Keratinocyte (primary cell): Measurements from ENCODE around the gene BAZ2B. TPM values are rescaled to one million over a fixed set of nuclear protein-coding genes. Genes with fewer than 3 reads are reported as not detected.

ENCODE experiments used
- DNase-seq: peaks from one replicate; pipeline ENCODE4 v3.0.0-alpha.2; 2011; ENCODE audit warnings: low read depth, missing footprints, low spot score
- FAIRE-seq: peaks from 2 replicates; lab custom pipeline; 2011; peaks lifted over from hg19 to GRCh38; lab: Jason Lieb, UNC
- H2AFZ ChIP-seq: 2 replicates; pipeline ENCODE4 v1.6.0; 2012; ENCODE audit warnings: low read length, control low read depth, inconsistent platforms; ENCODE audit not compliant: control insufficient read depth
- H3K27ac ChIP-seq: 2 replicates; pipeline ENCODE4 v1.5.1; 2011; ENCODE audit warnings: low read length; ENCODE audit not compliant: control insufficient read depth, insufficient read depth
- H3K27me3 ChIP-seq: 3 replicates; pipeline ENCODE4 v1.6.0; 2011; ENCODE audit warnings: low read length; ENCODE audit not compliant: control insufficient read depth, insufficient read depth; ENCODE audit errors: extremely low read depth
- H3K36me3 ChIP-seq, 2 experiments: 2 replicates in 1 of 2; 3 replicates in 1 of 2; pipeline ENCODE4 v1.5.1; 2011; ENCODE audit warnings: low read length in 2 of 2, mild to moderate bottlenecking in 1 of 2; ENCODE audit not compliant: control insufficient read depth in 2 of 2, insufficient read depth in 2 of 2; ENCODE audit errors: extremely low read depth in 1 of 2
- H3K4me1 ChIP-seq: 3 replicates; pipeline ENCODE4 v1.5.1; 2011; ENCODE audit warnings: low read length; ENCODE audit not compliant: control insufficient read depth, insufficient read depth; ENCODE audit errors: extremely low read depth
- H3K4me2 ChIP-seq: 3 replicates; pipeline ENCODE4 v1.6.0; 2011; ENCODE audit warnings: low read depth, low read length; ENCODE audit not compliant: control insufficient read depth, insufficient read depth; ENCODE audit errors: extremely low read depth
- H3K4me3 ChIP-seq, 3 experiments: fragments of 200-600 bp in 1 of 3; sonication (generic) in 1 of 3; 2 replicates in 2 of 3; 3 replicates in 1 of 3; pipeline ENCODE4 v1.5.1; 2011 to 2016; ENCODE audit warnings: low read length in 3 of 3, mild to moderate bottlenecking in 3 of 3, control low read depth in 2 of 3, inconsistent platforms in 1 of 3, low read depth in 1 of 3, mixed read lengths in 1 of 3, mixed run types in 1 of 3, moderate library complexity in 1 of 3; ENCODE audit not compliant: control insufficient read depth in 2 of 3, insufficient read depth in 2 of 3; ENCODE audit errors: extremely low read depth in 1 of 3
- H3K79me2 ChIP-seq: 2 replicates; pipeline ENCODE4 v1.6.0; 2012; ENCODE audit warnings: low read length; ENCODE audit not compliant: control insufficient read depth, insufficient read depth
- H3K9ac ChIP-seq: 3 replicates; pipeline ENCODE4 v1.6.0; 2011; ENCODE audit warnings: low read length; ENCODE audit not compliant: control insufficient read depth, insufficient read depth; ENCODE audit errors: extremely low read depth
- H3K9me1 ChIP-seq: 3 replicates; pipeline ENCODE4 v1.6.0; 2011; ENCODE audit warnings: low read length; ENCODE audit not compliant: control insufficient read depth, insufficient read depth; ENCODE audit errors: extremely low read depth
- H3K9me3 ChIP-seq: 2 replicates; pipeline ENCODE4 v1.5.1; 2012; ENCODE audit warnings: low read depth, low read length; ENCODE audit not compliant: control insufficient read depth
- H4K20me1 ChIP-seq: 3 replicates; pipeline ENCODE4 v1.6.0; 2011; ENCODE audit warnings: low read length; ENCODE audit not compliant: control insufficient read depth, insufficient read depth; ENCODE audit errors: extremely low read depth
- EZH2 ChIP-seq: IDR thresholded peaks from one replicate; pipeline ENCODE4 v1.6.1; 2012; ENCODE audit warnings: inconsistent platforms, mild to moderate bottlenecking, low read length, moderate library complexity
- dilution Hi-C: fragments of 300-500 bp; cut with MboI; formaldehyde crosslinking; loops from one replicate; pipeline ENCODE4 v1.7.0; 2020; ENCODE audit warnings: low sequenced_read_pairs; ENCODE audit not compliant: extremely low pct_ligation_motif_present
- polyA plus RNA-seq, 5 experiments: library from polyadenylated mRNA; depleted of rRNA in 3 of 5; stranded (reverse) in 3 of 5; stranded (forward) in 1 of 5; unstranded in 1 of 5; fragments of >200 nt; gene quantifications; 1 replicate in 1 of 5; 2 replicates in 3 of 5; 3 replicates in 1 of 5; pipeline versions ENCODE4 v1.2.1 to v1.2.3, GENCODE V29; 2011 to 2012; ENCODE audit warnings: missing spikeins in 2 of 5, low read depth in 1 of 5, low replicate concordance in 1 of 5
- TF ChIP-seq, protein P1 (sequence below), 3 experiments: IDR thresholded peaks in 1 of 3; conservative IDR thresholded peaks in 1 of 3; optimal IDR thresholded peaks in 1 of 3; 2 replicates in 2 of 3; 3 replicates in 1 of 3; pipeline versions ENCODE3 to v1.5.1; 2011; ENCODE audit warnings: low read length in 3 of 3, mild to moderate bottlenecking in 3 of 3, moderate library complexity in 2 of 3, control low read depth in 1 of 3, inconsistent platforms in 1 of 3; ENCODE audit not compliant: insufficient read depth in 2 of 3; ENCODE audit errors: extremely low read depth in 1 of 3

The BAZ2B gene
- polyA plus RNA-seq, 1 donor (not counting 4 experiments of a cell fraction or from before 2014, with no cell fraction given), result 27.0 TPM

DNA sequence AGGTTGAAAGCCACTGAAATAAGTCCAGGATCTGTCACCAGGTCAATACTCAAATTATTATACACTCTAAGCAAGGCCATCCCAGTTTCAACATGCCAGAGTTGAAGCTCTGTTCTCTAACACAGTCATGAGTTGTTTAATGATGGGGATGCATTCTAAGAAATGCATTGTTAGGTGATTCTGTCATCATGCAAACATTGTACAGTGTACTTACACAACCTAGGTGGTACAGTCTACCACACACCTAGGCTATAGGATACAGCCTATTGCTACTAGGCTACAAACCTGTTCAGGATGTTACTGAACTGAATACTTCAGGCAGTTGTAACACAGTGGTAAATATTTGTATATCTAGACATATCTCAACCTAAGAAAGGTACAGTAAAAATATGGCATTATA is 162.2 kb downstream of the BAZ2B start:
- Histone ChIP-seq H4K20me1 (no peaks in the 10 kb centered on the region), H2AFZ (no peak overlapping the region), H3K36me3 (no peaks in the 10 kb centered on the region), H3K27ac (no peak overlapping the region), H3K4me1 (peaks cover 4% of the 10 kb centered on the region), H3K79me2 (no peaks in the 10 kb centered on the region), H3K27me3 (no peaks in the 10 kb centered on the region), H3K9me1 (no peaks in the 10 kb centered on the region), H3K4me2 (no peak overlapping the region), H3K4me3 (no peak overlapping the region), H3K9ac (no peak overlapping the region), H3K9me3 (no peaks in the 10 kb centered on the region)
- TF ChIP-seq, protein P1, sequence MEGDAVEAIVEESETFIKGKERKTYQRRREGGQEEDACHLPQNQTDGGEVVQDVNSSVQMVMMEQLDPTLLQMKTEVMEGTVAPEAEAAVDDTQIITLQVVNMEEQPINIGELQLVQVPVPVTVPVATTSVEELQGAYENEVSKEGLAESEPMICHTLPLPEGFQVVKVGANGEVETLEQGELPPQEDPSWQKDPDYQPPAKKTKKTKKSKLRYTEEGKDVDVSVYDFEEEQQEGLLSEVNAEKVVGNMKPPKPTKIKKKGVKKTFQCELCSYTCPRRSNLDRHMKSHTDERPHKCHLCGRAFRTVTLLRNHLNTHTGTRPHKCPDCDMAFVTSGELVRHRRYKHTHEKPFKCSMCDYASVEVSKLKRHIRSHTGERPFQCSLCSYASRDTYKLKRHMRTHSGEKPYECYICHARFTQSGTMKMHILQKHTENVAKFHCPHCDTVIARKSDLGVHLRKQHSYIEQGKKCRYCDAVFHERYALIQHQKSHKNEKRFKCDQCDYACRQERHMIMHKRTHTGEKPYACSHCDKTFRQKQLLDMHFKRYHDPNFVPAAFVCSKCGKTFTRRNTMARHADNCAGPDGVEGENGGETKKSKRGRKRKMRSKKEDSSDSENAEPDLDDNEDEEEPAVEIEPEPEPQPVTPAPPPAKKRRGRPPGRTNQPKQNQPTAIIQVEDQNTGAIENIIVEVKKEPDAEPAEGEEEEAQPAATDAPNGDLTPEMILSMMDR (optimal IDR thresholded peaks at IDR 0.05 in 1 of 3, IDR thresholded peaks at IDR 0.05 in 1 of 3, conservative IDR thresholded peaks at IDR 0.05 in 1 of 3; ENCODE audit: extremely low read depth in 1 of 3, insufficient read depth in 2 of 3, low read length in 3 of 3), result no peak
- no peak for TF ChIP-seq EZH2
- dilution Hi-C loops, result no loop called here
- FAIRE-seq (peak; percentile 48), DNase-seq (peak; percentile 4)

DNA sequence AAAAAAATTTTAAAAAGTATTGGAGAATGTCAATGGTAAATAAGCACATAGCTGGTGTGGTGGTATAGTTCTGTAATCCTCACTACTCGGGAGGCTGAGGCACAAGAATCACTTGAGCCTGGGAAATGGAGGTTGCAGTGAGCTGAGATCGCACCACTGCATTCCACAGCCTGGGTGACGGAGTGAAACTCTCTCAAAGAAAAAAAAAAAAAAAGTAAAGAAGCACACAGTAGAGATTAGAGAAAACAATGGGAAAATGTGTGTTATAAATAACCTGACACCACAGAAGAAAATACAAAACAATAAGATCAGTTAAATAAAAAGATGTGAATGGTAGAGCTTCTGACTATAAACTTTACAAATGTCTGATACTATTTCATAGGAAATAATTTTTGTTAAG is 166.2 kb downstream of the BAZ2B start:
- Histone ChIP-seq H3K4me1 (peaks cover 4% of the 10 kb centered on the region), H3K27ac (no peak overlapping the region), H3K4me2 (no peak overlapping the region), H3K79me2 (no peaks in the 10 kb centered on the region), H3K36me3 (peaks cover 0 to 7% of the 10 kb centered on the region in 2 experiments), H3K9me3 (no peaks in the 10 kb centered on the region), H3K27me3 (no peaks in the 10 kb centered on the region), H3K4me3 (no peak overlapping the region), H4K20me1 (no peaks in the 10 kb centered on the region), H2AFZ (no peak overlapping the region), H3K9ac (no peak overlapping the region), H3K9me1 (no peaks in the 10 kb centered on the region)
- DNase-seq (no peak), FAIRE-seq (no peak)
- TF ChIP-seq, protein P1 (optimal IDR thresholded peaks at IDR 0.05 in 1 of 3, IDR thresholded peaks at IDR 0.05 in 1 of 3, conservative IDR thresholded peaks at IDR 0.05 in 1 of 3; ENCODE audit: extremely low read depth in 1 of 3, insufficient read depth in 2 of 3, low read length in 3 of 3), result no peak
- no peak for TF ChIP-seq EZH2
- dilution Hi-C loops, result no loop called here
